ENCODE results near the gene ARHGAP32.

Gene ARHGAP32

DNA sequence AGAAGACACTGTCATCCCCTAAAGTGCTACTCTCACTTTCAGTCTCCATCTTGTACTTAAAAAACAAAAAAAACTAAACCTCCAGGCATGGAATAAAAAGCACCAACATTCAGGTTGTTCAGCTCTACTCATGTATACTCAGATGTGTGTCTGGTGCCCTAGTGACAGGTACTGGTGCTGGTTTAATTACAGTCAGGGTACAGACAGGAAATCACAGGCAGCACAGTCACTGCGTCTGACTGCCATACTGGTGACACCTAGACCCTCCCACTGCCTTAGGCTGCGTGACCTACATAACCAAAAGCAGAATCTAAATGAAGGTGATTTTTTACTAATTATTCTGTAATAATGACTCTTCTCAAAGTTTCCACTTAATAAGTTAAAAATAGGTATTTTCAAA lies at the start of gene ARHGAP32:
ARHGAP32 (minus strand) TSS at position 176 of the 400 bp plus-strand sequence; CDS start at position 49, 127 bp downstream.
- Histone ChIP-seq H3K4me3 (ENCODE audit: low read depth, low read length) (no peak within 1 kb of the TSS), H3K27ac (no peak within 1 kb of the TSS), H3K27me3 (ENCODE audit: insufficient read depth, low read depth, severe bottlenecking) (no peaks in the 10 kb centered on the region), H3K9me3 (ENCODE audit: severe bottlenecking) (no peaks in the 10 kb centered on the region), H3K36me3 (no peaks in the 10 kb centered on the region)
- no peak for DNase-seq
- TF ChIP-seq CTCF (IDR thresholded peaks at IDR 0.05; ENCODE audit: low read depth, low read length), result no peak

DNA sequence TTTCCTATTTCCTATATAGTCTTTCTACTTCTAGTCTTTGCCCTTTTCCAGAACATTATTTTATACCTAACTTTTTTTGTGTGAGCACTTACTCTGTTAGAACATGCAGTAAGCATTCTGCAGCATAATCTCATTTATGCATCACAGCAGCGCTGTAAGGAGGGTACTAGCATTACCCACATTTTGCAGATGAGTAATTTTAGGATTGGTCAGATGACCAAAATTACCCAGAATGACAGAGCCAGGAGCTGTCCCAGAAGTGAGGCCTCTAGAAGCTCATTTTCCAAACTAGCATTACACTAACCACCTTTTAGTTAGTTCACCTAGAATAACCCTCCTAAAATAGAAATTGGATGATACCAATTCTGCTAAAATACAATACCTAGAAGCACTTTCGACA lies 47.1 kb upstream of the ARHGAP32 start:
- H3K27ac ChIP-seq, result no peak overlapping the region
- DNase-seq, result no peak
- no peaks in the 10 kb centered on the region for H3K27me3 ChIP-seq (ENCODE audit: insufficient read depth, low read depth, severe bottlenecking)
- no peaks in the 10 kb centered on the region for H3K36me3 ChIP-seq
- TF ChIP-seq CTCF (IDR thresholded peaks at IDR 0.05; ENCODE audit: low read depth, low read length), result no peak
- H3K9me3 ChIP-seq (ENCODE audit: severe bottlenecking), result no peaks in the 10 kb centered on the region
- no peak overlapping the region for H3K4me3 ChIP-seq (ENCODE audit: low read depth, low read length)

DNA sequence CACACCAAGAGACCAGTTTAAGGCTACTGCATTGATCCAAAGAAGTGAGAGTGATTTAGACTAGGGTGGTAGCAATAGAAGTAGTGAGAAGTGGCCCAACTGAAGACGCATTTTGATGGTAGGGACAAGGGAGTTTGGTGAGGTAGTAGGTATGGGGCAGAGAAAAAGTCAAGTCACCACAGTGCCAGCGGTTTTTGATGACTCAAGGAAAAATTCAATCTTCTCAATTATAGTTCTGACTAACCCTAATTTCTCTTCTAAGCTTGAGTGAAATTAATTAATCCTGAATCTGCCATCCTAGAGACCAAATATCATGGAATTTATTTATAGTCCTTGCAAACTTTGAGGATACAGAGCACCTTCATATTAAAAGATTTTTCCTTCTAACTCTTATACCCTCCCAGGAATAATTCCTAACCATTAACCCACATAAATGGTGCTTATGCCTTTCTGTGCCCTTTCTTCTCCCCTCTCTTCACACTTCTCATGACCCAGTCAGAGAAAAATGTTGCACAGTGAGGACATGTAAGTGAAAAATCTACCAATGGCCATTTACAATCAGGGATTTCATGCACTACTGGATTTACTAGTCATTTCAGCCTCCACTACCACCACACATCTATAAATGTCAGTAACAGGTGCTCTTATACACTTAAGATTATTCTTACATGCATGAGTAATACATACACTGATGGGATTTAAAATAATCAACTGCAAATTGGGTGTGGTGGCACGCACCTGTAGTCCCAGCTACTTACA lies 45.9 kb upstream of the ARHGAP32 start:
- Histone ChIP-seq H3K36me3 (no peaks in the 10 kb centered on the region), H3K4me3 (ENCODE audit: low read depth, low read length) (no peak overlapping the region), H3K9me3 (ENCODE audit: severe bottlenecking) (no peaks in the 10 kb centered on the region), H3K27ac (no peak overlapping the region), H3K27me3 (ENCODE audit: insufficient read depth, low read depth, severe bottlenecking) (no peaks in the 10 kb centered on the region)
- no peak for DNase-seq
- no peak for TF ChIP-seq CTCF (IDR thresholded peaks at IDR 0.05; ENCODE audit: low read depth, low read length)

DNA sequence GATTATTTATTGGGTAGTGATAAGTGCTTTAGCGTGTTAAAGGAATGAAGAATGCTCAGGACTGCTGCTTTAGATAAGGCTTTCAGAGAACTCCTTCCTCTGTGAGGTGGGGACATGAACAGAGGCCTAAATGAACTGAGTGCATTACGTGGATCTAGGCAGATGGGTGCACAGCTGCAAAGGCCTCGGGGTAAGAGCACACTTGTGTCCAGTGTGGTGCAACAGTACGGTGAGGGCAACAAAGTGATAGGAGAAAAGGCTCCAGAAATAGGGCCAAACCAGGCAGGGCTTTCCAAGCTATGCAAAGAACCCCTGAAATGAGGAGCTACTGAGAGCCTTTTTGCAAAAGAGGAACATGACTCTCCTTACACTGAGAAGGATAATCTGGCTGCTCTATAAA lies 45.3 kb upstream of the ARHGAP32 start:
- H3K36me3 ChIP-seq, result no peaks in the 10 kb centered on the region
- no peak for DNase-seq
- H3K4me3 ChIP-seq (ENCODE audit: low read depth, low read length), result no peak overlapping the region
- H3K27ac ChIP-seq, result no peak overlapping the region
- no peaks in the 10 kb centered on the region for H3K9me3 ChIP-seq (ENCODE audit: severe bottlenecking)
- no peaks in the 10 kb centered on the region for H3K27me3 ChIP-seq (ENCODE audit: insufficient read depth, low read depth, severe bottlenecking)
- no peak for TF ChIP-seq CTCF (IDR thresholded peaks at IDR 0.05; ENCODE audit: low read depth, low read length)

- Histone ChIP-seq H3K9me3 (ENCODE audit: severe bottlenecking) (no peaks in the 10 kb centered on the region), H3K36me3 (no peaks in the 10 kb centered on the region), H3K27me3 (ENCODE audit: insufficient read depth, low read depth, severe bottlenecking) (no peaks in the 10 kb centered on the region), H3K4me3 (ENCODE audit: low read depth, low read length) (no peak overlapping the region), H3K27ac (no peak overlapping the region)
- no peak for TF ChIP-seq CTCF (IDR thresholded peaks at IDR 0.05; ENCODE audit: low read depth, low read length)
- DNase-seq, result no peak
Observed at GRCh38 chr11:129236850-129237249, 44.7 kb upstream of the ARHGAP32 start.

- Histone ChIP-seq H3K27me3 (ENCODE audit: insufficient read depth, low read depth, severe bottlenecking) (no peaks in the 10 kb centered on the region), H3K27ac (no peak overlapping the region), H3K4me3 (ENCODE audit: low read depth, low read length) (no peak overlapping the region), H3K36me3 (no peaks in the 10 kb centered on the region), H3K9me3 (ENCODE audit: severe bottlenecking) (no peaks in the 10 kb centered on the region)
- no peak for DNase-seq
- no peak for TF ChIP-seq CTCF (IDR thresholded peaks at IDR 0.05; ENCODE audit: low read depth, low read length)
Observed at GRCh38 chr11:129234978-129235377, 42.9 kb upstream of the ARHGAP32 start.

All from WERI-Rb-1 (cell line).